IMR-90 (cell line): ENCODE measurements around the gene PCDHGC5. TPM values are rescaled to one million over a fixed set of nuclear protein-coding genes. Genes with fewer than 3 reads are reported as not detected.

ENCODE experiments used
- ATAC-seq: fragments of 200-7000 bp; cut with Tn5 transposase; 2 replicates; pipeline ENCODE4 v1.9.1; 2020; ENCODE audit warnings: low read depth, mild to moderate bottlenecking, moderate library complexity
- BruUV-seq: library from RNA; stranded (reverse); fragments of 400-500 nt; replicated peaks from 2 replicates; lab custom pipeline; 2021; lab: Mats Ljungman, UMichigan
- CTCF ChIA-PET: fragments of 300-600 bp; formaldehyde crosslinking; extraction: SDS; loops from one replicate; lab custom pipeline; 2021; ENCODE audit warnings: antibody characterized with exemption; lab: Yijun Ruan, JAX
- POLR2A ChIA-PET: fragments of 300-600 bp; sonication (Branson Sonifier 250); formaldehyde crosslinking; loops from one replicate; lab custom pipeline; 2022; ENCODE audit warnings: antibody characterized with exemption; ENCODE audit not compliant: unreplicated experiment; lab: Charles Lee
- DNase-seq: peaks from one replicate; pipeline ENCODE4 v3.0.0; 2013
- H2AFZ ChIP-seq: replicated peaks from 2 replicates; pipeline ENCODE3; 2013; ENCODE audit warnings: low read length, mild to moderate bottlenecking; ENCODE audit not compliant: poor library complexity
- H2AK5ac ChIP-seq: 2 replicates; pipeline ENCODE4 v1.6.1; 2013; ENCODE audit warnings: low read depth, low read length, inconsistent platforms
- H2AK9ac ChIP-seq: replicated peaks from 2 replicates; pipeline ENCODE3; 2013; ENCODE audit warnings: mild to moderate bottlenecking, low read depth, low read length, moderate library complexity; ENCODE audit not compliant: poor library complexity
- H2BK120ac ChIP-seq: 2 replicates; pipeline ENCODE4 v1.6.1; 2013; ENCODE audit warnings: low read depth, low read length, inconsistent platforms
- H2BK15ac ChIP-seq: 3 replicates; pipeline ENCODE4 v1.6.1; 2013; ENCODE audit warnings: low read depth, low read length, inconsistent platforms
- H2BK20ac ChIP-seq: 2 replicates; pipeline ENCODE4 v1.6.1; 2013; ENCODE audit warnings: low read depth, mild to moderate bottlenecking, inconsistent platforms, low read length, moderate library complexity
- H2BK5ac ChIP-seq: 2 replicates; pipeline ENCODE4 v1.6.1; 2013; ENCODE audit warnings: mild to moderate bottlenecking, low read depth, low read length, inconsistent platforms; ENCODE audit not compliant: poor library complexity, severe bottlenecking
- H3K14ac ChIP-seq: replicated peaks from 2 replicates; pipeline ENCODE4 v1.6.1; 2013; ENCODE audit warnings: low read depth, low read length, inconsistent platforms
- H3K18ac ChIP-seq: 2 replicates; pipeline ENCODE4 v1.6.1; 2013; ENCODE audit warnings: low read depth, low read length, control low read depth
- H3K23ac ChIP-seq: 2 replicates; pipeline ENCODE4 v1.6.1; 2013; ENCODE audit warnings: low read depth, low read length, inconsistent platforms
- H3K27ac ChIP-seq: 2 replicates; pipeline ENCODE4 v1.5.1; 2013; ENCODE audit warnings: mild to moderate bottlenecking, control low read depth, low read length; ENCODE audit not compliant: insufficient read depth
- H3K27me3 ChIP-seq: 2 replicates; pipeline ENCODE4 v1.6.1; 2013; ENCODE audit warnings: low read length; ENCODE audit not compliant: control insufficient read depth, insufficient read depth
- H3K36me3 ChIP-seq: 2 replicates; pipeline ENCODE4 v1.6.1; 2013; ENCODE audit warnings: low read length, mixed read lengths; ENCODE audit not compliant: control insufficient read depth, insufficient read depth
- H3K4ac ChIP-seq: 2 replicates; pipeline ENCODE4 v1.6.1; 2013; ENCODE audit warnings: low read depth, low read length, inconsistent platforms
- H3K4me1 ChIP-seq: 2 replicates; pipeline ENCODE4 v1.6.1; 2013; ENCODE audit warnings: low read length, mixed read lengths; ENCODE audit not compliant: control insufficient read depth, insufficient read depth
- H3K4me2 ChIP-seq: 2 replicates; pipeline ENCODE4 v1.6.1; 2013; ENCODE audit warnings: low read depth, mild to moderate bottlenecking, control low read depth, low read length, moderate library complexity
- H3K4me3 ChIP-seq: 2 replicates; pipeline ENCODE4 v1.5.1; 2013; ENCODE audit warnings: low read depth, mild to moderate bottlenecking, control low read depth, low read length, moderate library complexity; ENCODE audit not compliant: insufficient read depth
- H3K56ac ChIP-seq: 2 replicates; pipeline ENCODE4 v1.6.1; 2013; ENCODE audit warnings: low read length, inconsistent platforms; ENCODE audit not compliant: insufficient read depth; ENCODE audit errors: extremely low read depth
- H3K79me1 ChIP-seq, 2 experiments: 2 replicates each; pipeline ENCODE4 v1.6.1; 2013; ENCODE audit warnings: low read length in 2 of 2, inconsistent platforms in 1 of 2, low read depth in 1 of 2
- H3K9ac ChIP-seq: 2 replicates; pipeline ENCODE4 v1.6.1; 2013; ENCODE audit warnings: low read depth, low read length, control low read depth
- H3K9me1 ChIP-seq: 2 replicates; pipeline ENCODE4 v1.6.1; 2013; ENCODE audit warnings: low read length, inconsistent platforms; ENCODE audit not compliant: insufficient read depth
- H3K9me3 ChIP-seq: 2 replicates; pipeline ENCODE4 v1.6.1; 2013; ENCODE audit warnings: low read length; ENCODE audit not compliant: control insufficient read depth, insufficient read depth
- H4K20me1 ChIP-seq: 2 replicates; pipeline ENCODE4 v1.6.1; 2013; ENCODE audit warnings: low read length, inconsistent platforms; ENCODE audit not compliant: insufficient read depth
- H4K5ac ChIP-seq: 2 replicates; pipeline ENCODE4 v1.6.1; 2013; ENCODE audit warnings: mild to moderate bottlenecking, low read depth, low read length, control low read depth
- H4K8ac ChIP-seq, 2 experiments: 2 replicates each; pipeline ENCODE4 v1.6.1; 2013; ENCODE audit warnings: low read depth in 2 of 2, low read length in 2 of 2, control low read depth in 1 of 2, inconsistent platforms in 1 of 2
- H4K91ac ChIP-seq: 2 replicates; pipeline ENCODE4 v1.6.1; 2013; ENCODE audit warnings: low read depth, low read length, inconsistent platforms; ENCODE audit not compliant: insufficient read depth
- BHLHE40 ChIP-seq: fragments of 150-350 bp; IDR thresholded peaks from 2 replicates; pipeline ENCODE4 v1.6.1; 2016; ENCODE audit warnings: mild to moderate bottlenecking, low read depth, low read length
- CEBPB ChIP-seq: IDR thresholded peaks from 2 replicates; pipeline ENCODE4 v1.6.1; 2012; ENCODE audit warnings: low read depth, low read length, improper control_type of control experiment
- CHD1 ChIP-seq: IDR thresholded peaks from 2 replicates; pipeline ENCODE4 v1.6.1; 2012; ENCODE audit warnings: low read depth, low read length, improper control_type of control experiment
- CTCF ChIP-seq: conservative IDR thresholded peaks from 2 replicates; pipeline ENCODE4 v1.5.1; 2012; ENCODE audit warnings: mild to moderate bottlenecking, low read depth, low read length, improper control_type of control experiment
- FOS ChIP-seq: fragments of 150-350 bp; IDR thresholded peaks from 2 replicates; pipeline ENCODE4 v1.6.1; 2016; ENCODE audit warnings: low read depth, low read length
- MAFK ChIP-seq: IDR thresholded peaks from 2 replicates; pipeline ENCODE4 v1.6.1; 2012; ENCODE audit warnings: low read depth, low read length, improper control_type of control experiment
- MAZ ChIP-seq: IDR thresholded peaks from 2 replicates; pipeline ENCODE4 v1.6.1; 2012; ENCODE audit warnings: low read depth, mild to moderate bottlenecking, low read length, improper control_type of control experiment, moderate library complexity, borderline replicate concordance
- MXI1 ChIP-seq: IDR thresholded peaks from 2 replicates; pipeline ENCODE4 v1.6.1; 2012; ENCODE audit warnings: low read depth, mild to moderate bottlenecking, low read length, moderate library complexity, borderline replicate concordance
- NFE2L2 ChIP-seq: fragments of 150-350 bp; IDR thresholded peaks from 2 replicates; pipeline ENCODE4 v1.6.1; 2016; ENCODE audit warnings: low read depth, mild to moderate bottlenecking, low read length
- POLR2A ChIP-seq: IDR thresholded peaks from 2 replicates; pipeline ENCODE4 v1.6.1; 2012; ENCODE audit warnings: mild to moderate bottlenecking, low read depth, low read length
- RAD21 ChIP-seq: IDR thresholded peaks from 2 replicates; pipeline ENCODE4 v1.6.1; 2012; ENCODE audit warnings: low read length, improper control_type of control experiment
- RCOR1 ChIP-seq: IDR thresholded peaks from 2 replicates; pipeline ENCODE4 v1.6.1; 2012; ENCODE audit warnings: mild to moderate bottlenecking, low read length, improper control_type of control experiment; ENCODE audit not compliant: insufficient replicate concordance
- RFX5 ChIP-seq: IDR thresholded peaks from 2 replicates; pipeline ENCODE4 v1.8.0; 2012; ENCODE audit warnings: low read depth, mild to moderate bottlenecking, low read length, moderate library complexity
- SMC3 ChIP-seq: fragments of 150-350 bp; IDR thresholded peaks from 2 replicates; pipeline ENCODE4 v1.6.1; 2016; ENCODE audit warnings: low read depth, mild to moderate bottlenecking, antibody characterized with exemption, low read length, moderate library complexity
- WGBS, 2 experiments: methylation state at CpG; one replicate each; pipeline versions ENCODE4 v1.1.5 to v1.1.7; 2013; ENCODE audit warnings: missing lambda C conversion rate in 2 of 2; ENCODE audit not compliant: insufficient read length in 1 of 2; ENCODE audit errors: extremely low coverage in 2 of 2; 5-methylcytosine and 5-hydroxymethylcytosine counted together
- dilution Hi-C: fragments of 300-500 bp; cut with HindIII; formaldehyde crosslinking; loops from one replicate; pipeline ENCODE4 v1.14.3; 2018; ENCODE audit warnings: low sequenced_read_pairs; ENCODE audit not compliant: unreplicated experiment
- in situ Hi-C: fragments of 300-500 bp; cut with MboI; formaldehyde crosslinking; loops from 3 replicates; pipeline ENCODE4 v1.14.3; 2019; ENCODE audit warnings: low sequenced_read_pairs, inconsistent platforms, mixed read lengths
- intact Hi-C: fragments of 100-400 bp; cut with micrococcal nuclease; formaldehyde crosslinking; loops from 2 replicates; pipeline ENCODE4 v1.10.0; 2022
- polyA plus RNA-seq, 3 experiments: library from polyadenylated mRNA; depleted of rRNA; stranded (reverse); fragments of >200 nt; gene quantifications; 2 replicates each; pipeline ENCODE4 v1.2.3, GENCODE V29; 2012; ENCODE audit warnings: low replicate concordance in 1 of 3
- total RNA-seq: library from RNA; depleted of rRNA; stranded (reverse); fragments of >200 nt; gene quantifications from 2 replicates; pipeline ENCODE4 v1.2.3, GENCODE V29; 2012
- TF ChIP-seq, protein P1 (sequence below): fragments of 150-350 bp; IDR thresholded peaks from 2 replicates; pipeline ENCODE4 v1.6.1; 2017; ENCODE audit warnings: mild to moderate bottlenecking, antibody characterized with exemption, low read length, low read depth
- TF ChIP-seq, protein P2 (sequence below): fragments of 150-350 bp; IDR thresholded peaks from 2 replicates; pipeline ENCODE4 v1.6.1; 2016; ENCODE audit warnings: low read depth, mild to moderate bottlenecking, low read length, moderate library complexity, borderline replicate concordance

PCDHGC5 gene
- total and polyA plus RNA-seq, 2 of the 4 experiments (the other 2 are of a cell fraction), result 2.9 to 3.8 TPM

DNA sequence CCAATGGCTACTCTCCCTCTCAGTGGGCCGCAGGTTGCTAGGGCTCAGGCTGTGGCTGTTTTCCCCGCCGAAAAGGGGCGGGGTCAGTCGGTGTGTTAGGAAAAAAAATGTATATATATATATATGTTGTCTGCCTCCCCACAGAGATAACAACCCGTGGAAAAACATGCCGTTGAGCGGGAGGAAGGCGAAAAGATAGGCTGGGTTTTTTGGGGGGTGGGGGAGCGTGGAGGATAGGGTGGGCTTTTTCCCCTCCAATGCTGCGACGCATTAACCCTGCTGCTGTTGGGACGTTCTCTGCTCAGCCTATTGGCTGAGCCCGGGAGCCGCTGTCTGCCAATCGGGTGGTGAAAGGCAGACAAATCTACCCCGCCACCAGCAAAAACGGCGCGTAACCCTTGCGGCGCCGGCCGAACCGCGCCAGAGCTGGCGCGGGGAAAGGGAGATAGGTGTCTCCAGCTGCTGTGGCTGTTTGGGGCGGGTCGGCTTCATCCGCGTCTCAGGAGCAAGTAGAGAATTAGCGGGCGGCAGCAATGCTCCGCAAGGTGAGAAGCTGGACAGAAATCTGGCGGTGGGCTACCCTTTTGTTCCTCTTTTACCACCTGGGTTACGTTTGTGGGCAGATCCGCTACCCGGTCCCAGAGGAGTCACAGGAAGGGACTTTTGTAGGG is 4.1 kb upstream of the PCDHGC5 start, which contains the start of gene PCDHGC4:
Gene PCDHGC4 (plus strand): TSS at position 390 of the 671 bp plus-strand sequence. CDS start 144 bp downstream, at position 534.
- Histone ChIP-seq H3K27ac (no peak within 1 kb of the TSS), H3K4me1 (peaks cover 17% of the 10 kb centered on the region), H2AFZ (no peak within 1 kb of the TSS), H3K4me2 (no peak within 1 kb of the TSS; the same call in 1 of the 2 replicates), H3K36me3 (peaks cover 26% of the 10 kb centered on the region; the same call in 1 of the 2 replicates), H2AK5ac (no peak within 1 kb of the TSS), H3K14ac (no peak within 1 kb of the TSS), H3K23ac (no peak within 1 kb of the TSS), H4K5ac (no peak within 1 kb of the TSS), H3K18ac (no peak within 1 kb of the TSS), H3K9ac (no peak within 1 kb of the TSS), H2BK15ac (no peak within 1 kb of the TSS), H3K9me3 (no peaks in the 10 kb centered on the region; the same call in 1 of the 2 replicates), H4K91ac (no peak within 1 kb of the TSS), H2AK9ac (peak within 1 kb of the TSS; percentile 3), H2BK120ac (no peak within 1 kb of the TSS), H3K4me3 (no peak within 1 kb of the TSS), H4K8ac (no peak within 1 kb of the TSS), H3K4ac (no peak within 1 kb of the TSS), H3K9me1 (peaks cover 21% of the 10 kb centered on the region), H3K27me3 (no peaks in the 10 kb centered on the region), H2BK20ac (no peak within 1 kb of the TSS), H3K56ac (no peak within 1 kb of the TSS), H4K20me1 (peaks cover 56% of the 10 kb centered on the region), H2BK5ac (no peak within 1 kb of the TSS), H3K79me1 (peaks cover 30 to 84% of the 10 kb centered on the region in 2 experiments)
- ATAC-seq, result no peak
- dilution Hi-C loops, result no loop called here
- in situ Hi-C loops, result no loop called here
- POLR2A ChIA-PET, result no interaction called here
- DNase-seq, result no peak
- intact Hi-C loops, result no loop called here
- no TSS peak for BruUV-seq
- TF ChIP-seq SMC3 (no peak), MAFK (no peak), CHD1 (no peak), MAZ (no peak), NFE2L2 (no peak), POLR2A (no peak), CEBPB (no peak), BHLHE40 (no peak), RAD21 (no peak), CTCF (no peak), FOS (no peak), RCOR1 (no peak), MXI1 (no peak), RFX5 (no peak)
- TF ChIP-seq, protein P1, sequence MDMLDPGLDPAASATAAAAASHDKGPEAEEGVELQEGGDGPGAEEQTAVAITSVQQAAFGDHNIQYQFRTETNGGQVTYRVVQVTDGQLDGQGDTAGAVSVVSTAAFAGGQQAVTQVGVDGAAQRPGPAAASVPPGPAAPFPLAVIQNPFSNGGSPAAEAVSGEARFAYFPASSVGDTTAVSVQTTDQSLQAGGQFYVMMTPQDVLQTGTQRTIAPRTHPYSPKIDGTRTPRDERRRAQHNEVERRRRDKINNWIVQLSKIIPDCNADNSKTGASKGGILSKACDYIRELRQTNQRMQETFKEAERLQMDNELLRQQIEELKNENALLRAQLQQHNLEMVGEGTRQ, result no peak
- TF ChIP-seq, protein P2, sequence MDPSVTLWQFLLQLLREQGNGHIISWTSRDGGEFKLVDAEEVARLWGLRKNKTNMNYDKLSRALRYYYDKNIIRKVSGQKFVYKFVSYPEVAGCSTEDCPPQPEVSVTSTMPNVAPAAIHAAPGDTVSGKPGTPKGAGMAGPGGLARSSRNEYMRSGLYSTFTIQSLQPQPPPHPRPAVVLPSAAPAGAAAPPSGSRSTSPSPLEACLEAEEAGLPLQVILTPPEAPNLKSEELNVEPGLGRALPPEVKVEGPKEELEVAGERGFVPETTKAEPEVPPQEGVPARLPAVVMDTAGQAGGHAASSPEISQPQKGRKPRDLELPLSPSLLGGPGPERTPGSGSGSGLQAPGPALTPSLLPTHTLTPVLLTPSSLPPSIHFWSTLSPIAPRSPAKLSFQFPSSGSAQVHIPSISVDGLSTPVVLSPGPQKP, result no peak
- CTCF ChIA-PET, result no interaction called here
- WGBS, 2 experiments, result 50% methylated on average over 2 of the region's 39 CpGs; no CpG with 5 or more reads in 1 of the 2 experiments
